Measurements from ENCODE around the gene RHBDF1.
"Not testable (repeated sequence)": the region's sequence is repeated elsewhere in the genome, so short reads cannot be mapped to it uniquely, and the experiment has no call there.

GRCh38 chr16:17062-17765, 55.2 kb downstream of the RHBDF1 start:
- TF ChIP-seq POLR2A, CTCF (IDR thresholded peaks at IDR 0.05): not testable (repeated sequence)
